Measurements from ENCODE around the gene GGCX.

Gene GGCX

DNA sequence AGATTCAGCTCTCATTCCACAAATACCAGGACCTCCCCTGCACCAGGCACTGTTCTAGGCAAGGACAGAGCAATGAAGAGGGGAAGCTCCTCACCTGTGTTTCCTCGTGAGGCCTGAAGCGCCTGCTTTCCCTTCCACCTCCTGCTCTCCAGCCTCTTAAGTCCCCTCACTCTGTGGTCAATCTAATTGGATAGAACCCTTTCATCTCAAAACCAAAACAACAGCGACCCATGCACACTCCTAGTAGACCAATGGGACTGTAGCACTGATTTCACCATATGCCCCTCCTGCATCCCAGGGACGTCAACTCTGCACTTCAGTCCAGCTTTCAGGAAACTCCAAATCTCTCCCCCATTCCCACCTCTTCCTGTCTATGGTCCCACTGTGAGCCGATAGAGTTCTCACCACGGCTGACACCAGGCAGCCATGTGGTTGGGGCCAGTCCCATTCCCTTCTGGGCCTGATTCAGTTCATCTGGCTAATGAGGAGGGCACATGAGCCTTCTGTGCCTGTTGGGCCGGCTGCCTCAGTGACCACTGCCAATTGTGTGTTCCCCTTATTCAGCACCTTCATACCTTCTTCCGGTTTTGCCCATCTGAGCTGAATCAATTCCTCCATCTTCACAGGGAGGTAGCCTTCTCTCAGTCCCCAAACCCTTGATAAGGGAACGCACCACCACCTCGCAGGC lies 55.6 kb downstream of the GGCX start:
- DNase-seq: no peak

DNA sequence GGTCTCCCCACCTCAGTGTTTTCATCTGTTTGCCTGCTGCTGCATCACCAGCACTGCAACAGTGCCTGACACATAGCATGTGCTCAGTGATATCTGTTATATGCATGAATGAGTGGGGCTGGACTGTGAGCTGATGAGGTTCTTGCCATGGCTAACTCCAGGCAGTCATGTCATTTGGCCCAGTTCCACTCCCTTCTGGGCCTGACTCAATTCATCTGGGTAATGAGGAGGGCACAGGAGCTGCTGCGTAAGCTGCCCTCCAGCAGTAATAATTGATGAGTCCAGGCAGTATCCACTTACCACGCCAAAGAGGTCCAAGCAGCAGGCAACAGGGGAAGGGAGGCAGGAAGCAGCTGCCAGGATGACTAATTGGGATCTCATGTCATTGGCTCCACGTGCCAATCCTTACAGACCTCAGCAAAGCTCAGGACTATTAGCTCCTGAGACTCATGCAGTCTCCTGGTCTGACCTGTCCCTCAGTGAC lies 56.5 kb downstream of the GGCX start:
- peak; percentile 85 for DNase-seq

- DNase-seq: no peak
Measured at GRCh38 chr2:85503851-85504777, 57.2 kb downstream of the GGCX start.

DNA sequence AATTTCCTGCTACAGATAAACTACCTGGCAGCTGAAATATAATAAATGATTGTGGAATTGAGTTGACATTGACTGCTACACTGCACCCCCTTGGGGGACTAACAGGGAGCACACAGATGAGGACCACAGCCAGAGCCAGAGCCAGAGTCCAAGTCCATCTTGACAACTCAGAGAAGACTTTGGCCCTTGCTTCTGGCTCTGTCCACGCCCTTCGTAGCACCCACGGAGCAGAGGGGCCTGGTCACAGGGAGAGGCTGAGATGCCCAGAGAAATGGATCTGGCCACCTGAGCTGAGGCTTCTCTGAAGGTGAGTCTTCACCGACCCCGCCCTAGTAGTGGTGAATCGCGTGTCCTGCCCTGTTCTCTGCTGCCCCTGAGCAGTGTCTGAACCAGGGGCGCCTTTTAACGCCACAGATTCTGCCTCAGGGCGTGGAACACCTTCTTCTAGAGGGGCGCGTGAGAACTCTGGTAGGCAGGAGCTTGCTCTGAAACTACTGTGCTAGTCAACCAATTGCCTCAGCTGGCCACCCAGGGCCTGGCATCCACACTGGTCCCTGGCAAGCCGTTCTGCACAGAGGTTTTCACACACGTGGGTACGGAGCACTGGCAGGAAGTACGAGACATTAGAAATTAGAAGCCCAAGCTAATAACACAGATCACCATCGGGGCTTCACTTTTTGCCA lies 58.0 kb downstream of the GGCX start:
- DNase-seq: no peak

- no peak for DNase-seq
Measured at GRCh38 chr2:85502720-85503119, 58.6 kb downstream of the GGCX start.

DNA sequence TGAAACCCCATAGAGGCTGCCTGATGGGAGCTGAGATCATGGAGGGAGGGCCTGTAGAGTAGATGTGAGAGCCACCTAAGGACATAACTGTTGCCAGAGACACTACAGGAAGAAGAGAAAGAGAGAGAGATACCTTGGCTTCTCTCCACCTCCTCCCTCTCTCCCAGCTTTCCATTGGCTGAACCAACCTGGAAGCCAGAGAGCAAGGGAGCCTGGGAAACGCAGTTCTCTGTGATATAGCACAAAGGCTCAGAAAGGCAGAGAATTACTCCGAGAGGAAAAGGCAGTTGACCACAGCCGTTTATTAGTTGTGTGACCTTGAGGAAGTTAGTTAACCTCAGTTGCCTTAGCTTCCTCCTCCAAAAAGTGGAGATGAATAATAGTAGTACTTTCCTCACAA lies 60.0 kb downstream of the GGCX start:
- DNase-seq: no peak

DNA sequence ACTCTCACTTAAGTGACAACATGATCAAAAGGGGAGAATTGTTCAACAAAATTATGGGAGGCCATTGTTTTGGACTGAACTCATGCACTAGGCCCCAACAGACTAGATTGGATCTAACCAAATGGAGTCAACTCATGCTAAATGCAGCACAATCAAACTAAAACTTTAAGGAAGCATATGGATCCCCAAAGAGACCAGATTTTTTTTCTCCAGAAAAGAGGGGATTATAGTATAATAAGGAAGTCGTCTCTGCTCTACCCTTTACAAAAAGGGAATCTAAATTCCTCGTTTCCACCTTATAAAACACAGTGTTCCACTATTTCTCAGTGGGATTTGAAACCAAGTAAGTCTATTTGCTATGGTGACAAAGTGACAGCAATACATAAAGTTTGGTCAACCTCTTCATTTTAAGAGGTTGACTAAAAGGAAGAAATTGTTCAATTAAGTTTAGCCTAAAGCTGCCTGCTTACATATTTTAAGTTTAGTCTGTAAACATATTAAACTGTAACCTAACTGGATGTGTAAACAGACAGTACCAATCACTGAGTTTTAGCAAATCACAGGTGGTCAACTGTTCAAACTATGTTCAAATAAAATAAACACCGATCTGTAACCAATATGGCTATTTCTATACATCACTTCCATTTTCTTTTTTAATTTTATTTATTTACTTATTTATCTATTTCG lies 63.2 kb downstream of the GGCX start:
- DNase-seq: no peak

DNA sequence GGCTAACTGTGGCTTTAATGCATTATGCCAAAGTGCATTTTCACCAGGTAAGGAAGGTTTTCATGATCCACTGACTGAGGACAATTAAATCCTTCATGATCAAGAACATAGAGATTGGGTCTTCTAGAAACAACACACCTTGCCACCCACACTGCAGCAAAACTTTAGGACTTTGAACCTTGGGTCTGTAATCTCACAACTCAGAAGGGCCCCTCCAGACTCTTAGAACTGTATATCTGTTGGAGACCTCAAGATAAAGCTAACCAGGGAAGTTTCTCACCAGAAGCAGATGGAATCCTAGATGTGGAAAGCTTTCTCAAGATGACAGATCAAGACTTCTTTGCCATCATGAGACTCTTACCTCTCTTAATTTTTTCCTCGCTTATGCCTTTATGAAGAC lies 64.9 kb downstream of the GGCX start:
- DNase-seq: no peak

All from DMS79 (cell line).